ENCODE results near the gene KLK15. TPM values are rescaled to one million over a fixed set of nuclear protein-coding genes. Genes with fewer than 3 reads are reported as not detected.
A peak's percentile ranks its signal among the peaks of the same experiment; 100 is the strongest.

The KLK15 gene
- total and polyA plus RNA-seq, 2 of the 13 experiments (the other 11 are each of a cell fraction or from before 2014, with no cell fraction given), result not detected

DNA sequence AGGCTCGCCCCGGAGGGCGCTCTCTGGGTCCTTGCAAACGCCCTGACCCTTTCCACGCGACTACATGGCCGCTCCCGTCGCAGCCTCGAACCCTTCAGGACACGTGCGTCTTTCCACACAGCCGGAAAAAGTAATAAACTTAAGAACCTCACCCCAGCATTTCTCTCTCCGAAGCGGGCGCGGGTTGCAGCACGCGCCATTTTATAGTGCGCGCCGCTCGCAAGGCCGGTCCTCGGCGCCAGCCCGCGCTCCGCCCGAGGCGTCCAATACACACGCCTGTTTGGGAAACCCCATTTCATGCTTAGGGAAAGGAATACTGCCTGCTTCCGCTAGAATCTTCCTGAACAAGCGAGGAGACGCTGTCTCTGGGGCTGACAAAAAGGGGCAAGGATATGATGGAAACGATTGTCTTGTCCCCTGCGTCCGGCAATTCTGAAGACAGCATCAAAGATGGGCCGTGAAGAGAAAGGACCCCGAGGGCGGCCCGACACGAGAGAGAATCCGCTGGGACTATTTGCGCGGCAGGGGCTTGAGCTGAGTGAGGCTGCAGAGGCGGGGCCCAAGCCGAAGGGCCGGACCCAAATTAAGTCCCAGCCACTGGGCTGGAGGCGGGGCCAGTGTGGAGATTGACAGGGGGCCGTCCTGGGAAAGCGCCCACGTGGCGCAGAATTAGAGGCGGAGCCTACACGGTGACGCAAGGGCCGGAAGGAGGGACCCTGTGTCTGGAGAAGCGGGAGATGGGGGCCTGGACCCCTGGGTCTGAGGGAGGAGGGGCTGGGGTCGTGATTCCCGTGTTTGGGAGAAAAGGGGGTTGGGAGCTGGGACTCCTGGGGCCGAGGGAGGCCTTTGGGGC lies 28.7 kb downstream of the KLK15 start (continued):
- 0 out of 2 replicates have a peak, but pooled peaks have one; percentile 48 for TF ChIP-seq KLF9 (CRISPR knock-in tag; IDR thresholded peaks at IDR 0.05; ENCODE audit: low read depth)
- TF ChIP-seq ZNF558 (CRISPR knock-in tag; IDR thresholded peaks at IDR 0.05; ENCODE audit: borderline replicate concordance), result peak; percentile 54; the same call in 1 of the 2 replicates
- TF ChIP-seq ZFX (CRISPR knock-in tag; IDR thresholded peaks at IDR 0.05; ENCODE audit: low read depth), result peak; percentile 65
- TF ChIP-seq ZNF224 (CRISPR knock-in tag; IDR thresholded peaks at IDR 0.05), result peak; percentile 27; the same call in 1 of the 2 replicates
- TF ChIP-seq CHCHD3 (CRISPR knock-in tag; IDR thresholded peaks at IDR 0.05), result 0 out of 2 replicates have a peak, but pooled peaks have one; percentile 53
- no peak for TF ChIP-seq ZEB1 (IDR thresholded peaks at IDR 0.05; ENCODE audit: insufficient replicate concordance, low read depth)
- TF ChIP-seq ZNF160 (CRISPR knock-in tag; IDR thresholded peaks at IDR 0.05), result no peak
- peak; percentile 57; the same call in 1 of the 2 replicates for TF ChIP-seq HOMEZ (CRISPR knock-in tag; IDR thresholded peaks at IDR 0.05; ENCODE audit: low read depth)
- TF ChIP-seq SMAD9 (CRISPR knock-in tag; IDR thresholded peaks at IDR 0.05), result no peak
- no peak; the same call in 1 of the 2 replicates for TF ChIP-seq RBAK (CRISPR knock-in tag; IDR thresholded peaks at IDR 0.05)
- TF ChIP-seq ELF3 (CRISPR knock-in tag; IDR thresholded peaks at IDR 0.05), result no peak
- TF ChIP-seq NFIB (CRISPR knock-in tag; IDR thresholded peaks at IDR 0.05; ENCODE audit: borderline replicate concordance), result no peak
- TF ChIP-seq, protein P1, sequence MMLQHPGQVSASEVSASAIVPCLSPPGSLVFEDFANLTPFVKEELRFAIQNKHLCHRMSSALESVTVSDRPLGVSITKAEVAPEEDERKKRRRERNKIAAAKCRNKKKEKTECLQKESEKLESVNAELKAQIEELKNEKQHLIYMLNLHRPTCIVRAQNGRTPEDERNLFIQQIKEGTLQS (CRISPR knock-in tag; IDR thresholded peaks at IDR 0.05), result peak; percentile 79
- TF ChIP-seq, protein P2, sequence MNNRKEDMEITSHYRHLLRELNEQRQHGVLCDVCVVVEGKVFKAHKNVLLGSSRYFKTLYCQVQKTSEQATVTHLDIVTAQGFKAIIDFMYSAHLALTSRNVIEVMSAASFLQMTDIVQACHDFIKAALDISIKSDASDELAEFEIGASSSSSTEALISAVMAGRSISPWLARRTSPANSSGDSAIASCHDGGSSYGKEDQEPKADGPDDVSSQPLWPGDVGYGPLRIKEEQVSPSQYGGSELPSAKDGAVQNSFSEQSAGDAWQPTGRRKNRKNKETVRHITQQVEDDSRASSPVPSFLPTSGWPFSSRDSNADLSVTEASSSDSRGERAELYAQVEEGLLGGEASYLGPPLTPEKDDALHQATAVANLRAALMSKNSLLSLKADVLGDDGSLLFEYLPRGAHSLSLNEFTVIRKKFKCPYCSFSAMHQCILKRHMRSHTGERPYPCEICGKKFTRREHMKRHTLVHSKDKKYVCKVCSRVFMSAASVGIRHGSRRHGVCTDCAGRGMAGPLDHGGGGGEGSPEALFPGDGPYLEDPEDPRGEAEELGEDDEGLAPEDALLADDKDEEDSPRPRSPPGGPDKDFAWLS (CRISPR knock-in tag; IDR thresholded peaks at IDR 0.05; ENCODE audit: borderline replicate concordance), result 0 out of 2 replicates have a peak, but pooled peaks have one; percentile 63
- peak; percentile 67 for TF ChIP-seq MAZ (IDR thresholded peaks at IDR 0.05; ENCODE audit: borderline replicate concordance, low read depth, low read length)
- peak; percentile 65 for TF ChIP-seq MAZ (CRISPR knock-in tag; IDR thresholded peaks at IDR 0.05; ENCODE audit: low read depth)
- peak; percentile 81 for TF ChIP-seq ATF1 (CRISPR knock-in tag; IDR thresholded peaks at IDR 0.05)
- no peak for TF ChIP-seq SNAPC2 (CRISPR knock-in tag; IDR thresholded peaks at IDR 0.05)
- TF ChIP-seq BHLHE40 (IDR thresholded peaks at IDR 0.05; ENCODE audit: low read length), result peak; percentile 39; the same call in 1 of the 2 replicates
- TF ChIP-seq NKX3-1 (CRISPR knock-in tag; IDR thresholded peaks at IDR 0.05), result peak; percentile 36; the same call in 1 of the 2 replicates
- peak; percentile 53 for TF ChIP-seq YY1 (IDR thresholded peaks at IDR 0.05; ENCODE audit: insufficient read depth, insufficient replicate concordance, low read depth, low read length)
- TF ChIP-seq, protein P3, sequence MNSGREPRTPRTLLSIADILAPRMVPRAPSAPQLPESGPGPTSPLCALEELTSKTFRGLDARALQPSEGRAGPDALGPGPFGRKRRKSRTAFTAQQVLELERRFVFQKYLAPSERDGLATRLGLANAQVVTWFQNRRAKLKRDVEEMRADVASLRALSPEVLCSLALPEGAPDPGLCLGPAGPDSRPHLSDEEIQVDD (CRISPR knock-in tag; IDR thresholded peaks at IDR 0.05; ENCODE audit: borderline replicate concordance), result no peak
- peak; percentile 100 for TF ChIP-seq ZNF335 (CRISPR knock-in tag; IDR thresholded peaks at IDR 0.05)
- TF ChIP-seq ASH2L (IDR thresholded peaks at IDR 0.05; ENCODE audit: insufficient read length, low read depth, low read length), result peak; percentile 86
